Measurements from ENCODE around the gene DES.
A peak's percentile ranks its signal among the peaks of the same experiment; 100 is the strongest.

DES gene

GRCh38 chr2:219471476-219472371 is 53.5 kb downstream of the DES start:
- no peak for DNase-seq (ENCODE audit: extremely low read depth, low read depth)
- no peak for TF ChIP-seq CTCF (IDR thresholded peaks at IDR 0.05; ENCODE audit: low read depth, low read length)

GRCh38 chr2:219472629-219473187 is 54.5 kb downstream of the DES start:
- no peak for TF ChIP-seq CTCF (IDR thresholded peaks at IDR 0.05; ENCODE audit: low read depth, low read length)
- no peak for DNase-seq (ENCODE audit: extremely low read depth, low read depth)

GRCh38 chr2:219473511-219473910 is 55.3 kb downstream of the DES start:
- DNase-seq (ENCODE audit: extremely low read depth, low read depth): no peak
- no peak for TF ChIP-seq CTCF (IDR thresholded peaks at IDR 0.05; ENCODE audit: low read depth, low read length)

GRCh38 chr2:219474285-219475060 is 56.3 kb downstream of the DES start:
- no peak for DNase-seq (ENCODE audit: extremely low read depth, low read depth)
- no peak for TF ChIP-seq CTCF (IDR thresholded peaks at IDR 0.05; ENCODE audit: low read depth, low read length)

GRCh38 chr2:219475278-219475677 is 57.1 kb downstream of the DES start:
- DNase-seq (ENCODE audit: extremely low read depth, low read depth): no peak
- TF ChIP-seq CTCF (IDR thresholded peaks at IDR 0.05; ENCODE audit: low read depth, low read length): no peak

- TF ChIP-seq CTCF (IDR thresholded peaks at IDR 0.05; ENCODE audit: low read depth, low read length): peak; percentile 95
- no peak for DNase-seq (ENCODE audit: extremely low read depth, low read depth)
These were observed 57.8 kb downstream of the DES start for GRCh38 chr2:219475697-219476651.

Data from AG09319 (cell line).